ENCODE data around the gene PITHD1.

DNA sequence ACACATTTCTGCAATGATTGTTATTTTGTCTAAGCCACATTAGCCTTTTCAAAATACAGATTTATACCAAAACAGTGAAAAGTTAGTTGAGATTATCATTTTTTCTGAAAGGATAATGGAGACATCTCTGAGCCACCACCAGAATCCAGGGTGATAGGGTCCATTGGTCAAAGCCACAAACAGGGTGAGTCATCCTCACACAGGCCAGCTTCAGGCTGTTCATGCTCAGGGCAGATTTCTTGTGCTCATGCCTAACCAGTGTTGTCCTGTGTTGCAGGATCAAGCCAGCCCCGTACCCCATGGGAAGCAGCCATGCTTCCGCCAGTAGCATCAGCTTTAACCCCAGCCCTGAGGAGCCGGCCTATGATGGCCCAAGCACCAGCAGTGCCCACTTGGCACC is 21.5 kb upstream of the PITHD1 start:
- TF ChIP-seq, protein P1, sequence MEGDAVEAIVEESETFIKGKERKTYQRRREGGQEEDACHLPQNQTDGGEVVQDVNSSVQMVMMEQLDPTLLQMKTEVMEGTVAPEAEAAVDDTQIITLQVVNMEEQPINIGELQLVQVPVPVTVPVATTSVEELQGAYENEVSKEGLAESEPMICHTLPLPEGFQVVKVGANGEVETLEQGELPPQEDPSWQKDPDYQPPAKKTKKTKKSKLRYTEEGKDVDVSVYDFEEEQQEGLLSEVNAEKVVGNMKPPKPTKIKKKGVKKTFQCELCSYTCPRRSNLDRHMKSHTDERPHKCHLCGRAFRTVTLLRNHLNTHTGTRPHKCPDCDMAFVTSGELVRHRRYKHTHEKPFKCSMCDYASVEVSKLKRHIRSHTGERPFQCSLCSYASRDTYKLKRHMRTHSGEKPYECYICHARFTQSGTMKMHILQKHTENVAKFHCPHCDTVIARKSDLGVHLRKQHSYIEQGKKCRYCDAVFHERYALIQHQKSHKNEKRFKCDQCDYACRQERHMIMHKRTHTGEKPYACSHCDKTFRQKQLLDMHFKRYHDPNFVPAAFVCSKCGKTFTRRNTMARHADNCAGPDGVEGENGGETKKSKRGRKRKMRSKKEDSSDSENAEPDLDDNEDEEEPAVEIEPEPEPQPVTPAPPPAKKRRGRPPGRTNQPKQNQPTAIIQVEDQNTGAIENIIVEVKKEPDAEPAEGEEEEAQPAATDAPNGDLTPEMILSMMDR (IDR thresholded peaks at IDR 0.05): no peak
- TF ChIP-seq POLR2AphosphoS5 (IDR thresholded peaks at IDR 0.05) (no peak), POLR2A (IDR thresholded peaks at IDR 0.05; ENCODE audit: low read depth) (no peak)

Measured in esophagus muscularis mucosa (tissue), 3 donors.